HG03521 (cell line): ENCODE measurements around the gene MYL11.

Source experiments
- ATAC-seq: cut with Tn5 transposase; IDR thresholded peaks from one replicate; pipeline ENCODE4 v1.9.1; 2021; ENCODE audit warnings: mild to moderate bottlenecking, moderate library complexity; ENCODE audit not compliant: unreplicated experiment

Gene MYL11

DNA sequence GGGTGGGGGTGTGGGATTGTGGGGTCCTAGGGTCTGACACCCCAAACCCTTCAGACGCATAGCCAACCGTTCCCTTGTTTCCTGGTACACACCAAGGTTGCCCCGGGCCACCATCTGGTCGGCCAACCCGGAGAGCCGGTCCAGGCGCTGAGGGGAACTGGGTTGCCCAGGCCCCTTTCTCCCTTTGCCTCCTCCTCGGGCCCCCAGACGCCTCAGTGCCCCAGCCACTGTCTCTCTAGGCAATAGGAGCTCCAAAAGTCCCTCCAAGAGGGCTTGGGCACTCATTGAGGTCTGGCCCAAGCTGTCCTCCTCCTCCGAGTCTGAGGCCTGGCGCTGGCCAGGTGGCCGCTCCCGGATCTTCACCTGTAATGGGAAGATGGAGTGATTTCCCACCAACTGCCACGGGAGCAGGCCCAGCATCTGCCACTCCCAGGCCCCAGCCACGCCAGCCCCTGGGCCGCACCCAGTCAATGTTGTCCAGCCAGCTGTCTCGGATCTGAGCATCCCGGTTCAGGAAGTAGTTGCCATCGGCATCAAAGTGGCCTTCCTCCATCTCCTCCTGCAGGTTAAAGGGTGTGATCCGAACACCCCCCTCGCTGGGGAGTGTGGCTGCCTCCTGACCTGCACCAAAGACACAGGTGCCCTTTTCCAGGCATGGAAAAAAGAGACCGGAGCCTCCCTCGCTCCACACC, 21.0 kb upstream of the MYL11 start:
- ATAC-seq, result no peak

DNA sequence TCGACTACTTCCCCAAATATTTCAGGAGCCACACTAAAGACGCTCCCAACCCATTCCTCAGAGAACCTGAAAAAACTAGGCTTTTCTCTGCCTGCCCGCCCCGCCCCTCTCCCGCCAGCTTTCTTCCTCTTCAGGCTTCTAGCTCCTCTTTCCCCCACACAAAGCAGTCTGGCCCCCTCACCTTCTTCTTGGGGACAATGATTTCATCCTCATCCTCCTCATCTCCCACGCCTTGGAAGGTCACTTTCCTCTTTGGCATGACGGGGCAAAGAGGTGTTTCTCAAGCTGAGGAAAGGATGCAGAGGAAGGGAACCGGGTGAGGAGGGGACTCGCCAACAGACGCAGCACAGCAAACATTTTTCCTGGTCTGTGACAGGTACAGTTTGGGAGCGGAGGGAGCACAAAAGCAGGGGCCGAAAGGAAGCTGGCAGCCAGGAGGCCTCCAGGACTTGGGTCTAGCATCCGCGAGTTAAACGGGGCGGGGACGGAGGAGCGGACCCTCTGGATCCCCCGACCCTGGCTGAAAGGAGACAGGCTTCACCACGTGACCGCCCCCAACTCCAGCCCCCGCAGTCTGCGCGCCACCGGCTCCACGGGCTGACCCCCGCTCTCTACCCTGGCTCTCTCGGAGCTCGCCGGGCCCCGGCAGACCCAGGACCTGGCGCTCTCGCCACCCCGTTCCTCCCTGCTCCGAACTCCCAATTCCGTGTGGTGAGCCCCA, 20.0 kb upstream of the MYL11 start:
- no peak for ATAC-seq

DNA sequence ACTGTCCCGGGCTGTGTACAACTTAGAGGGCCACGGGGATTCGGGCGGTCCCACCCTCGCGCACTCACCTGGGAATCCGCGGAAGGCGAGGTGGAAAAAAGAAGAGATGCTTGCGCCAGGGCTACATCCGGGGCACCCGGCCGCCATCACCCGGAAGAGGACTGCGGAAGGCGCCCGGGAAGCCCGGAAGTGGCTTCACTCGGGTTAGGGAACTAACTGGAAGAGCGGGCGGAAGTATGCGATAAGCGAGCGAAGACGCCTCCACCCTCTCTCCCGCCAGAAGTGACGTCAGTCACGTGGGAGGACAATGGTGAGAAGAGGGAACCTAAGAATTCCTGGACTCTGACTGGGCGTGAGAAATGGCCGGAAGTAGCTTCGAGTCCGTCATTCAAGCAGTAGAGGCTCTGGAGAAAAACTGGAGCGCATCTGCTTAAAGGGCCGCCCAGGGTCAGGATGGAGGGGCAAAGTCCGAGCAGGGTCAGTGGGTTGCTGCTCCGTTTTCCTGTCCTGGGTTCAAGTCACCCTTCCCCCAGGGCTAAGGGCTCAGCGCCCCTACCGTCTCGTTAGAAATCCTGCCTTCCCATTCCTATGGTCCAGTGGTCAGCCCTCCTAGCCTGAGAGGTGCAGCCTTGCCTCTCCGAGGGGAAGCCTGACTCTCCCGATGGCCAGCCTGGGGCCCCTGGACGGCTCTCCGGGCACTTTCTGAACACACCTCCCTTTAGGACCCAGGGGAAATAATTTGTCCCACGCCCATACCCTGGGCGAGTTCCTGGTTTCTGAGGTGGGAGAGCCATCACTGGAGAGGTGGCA, 19.3 kb upstream of the MYL11 start, which contains the start of gene CD2BP2:
TSS of gene CD2BP2 (minus strand) at position 165 of the 810 bp plus-strand sequence. CDS start 627 bp downstream, outside the sequence.
- peak; percentile 42 for ATAC-seq

DNA sequence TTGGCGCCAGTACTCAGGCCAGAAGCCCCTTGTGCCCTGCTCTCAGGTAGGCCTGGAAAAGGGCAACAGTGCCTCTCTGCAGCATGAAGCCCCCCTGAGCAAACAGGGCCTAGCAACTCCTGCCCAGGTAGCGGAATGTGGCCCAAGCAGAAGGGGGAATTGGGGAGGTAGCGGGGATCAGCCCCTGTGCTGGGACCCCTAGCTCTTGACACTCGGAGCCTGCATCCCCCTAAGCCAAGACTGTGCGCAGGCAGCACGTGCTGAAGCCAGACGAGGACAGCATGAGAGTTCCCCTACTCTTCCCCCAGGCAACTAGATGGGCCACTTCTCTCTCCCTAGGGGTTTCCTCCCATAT, 18.7 kb upstream of the MYL11 start:
- ATAC-seq, result no peak

DNA sequence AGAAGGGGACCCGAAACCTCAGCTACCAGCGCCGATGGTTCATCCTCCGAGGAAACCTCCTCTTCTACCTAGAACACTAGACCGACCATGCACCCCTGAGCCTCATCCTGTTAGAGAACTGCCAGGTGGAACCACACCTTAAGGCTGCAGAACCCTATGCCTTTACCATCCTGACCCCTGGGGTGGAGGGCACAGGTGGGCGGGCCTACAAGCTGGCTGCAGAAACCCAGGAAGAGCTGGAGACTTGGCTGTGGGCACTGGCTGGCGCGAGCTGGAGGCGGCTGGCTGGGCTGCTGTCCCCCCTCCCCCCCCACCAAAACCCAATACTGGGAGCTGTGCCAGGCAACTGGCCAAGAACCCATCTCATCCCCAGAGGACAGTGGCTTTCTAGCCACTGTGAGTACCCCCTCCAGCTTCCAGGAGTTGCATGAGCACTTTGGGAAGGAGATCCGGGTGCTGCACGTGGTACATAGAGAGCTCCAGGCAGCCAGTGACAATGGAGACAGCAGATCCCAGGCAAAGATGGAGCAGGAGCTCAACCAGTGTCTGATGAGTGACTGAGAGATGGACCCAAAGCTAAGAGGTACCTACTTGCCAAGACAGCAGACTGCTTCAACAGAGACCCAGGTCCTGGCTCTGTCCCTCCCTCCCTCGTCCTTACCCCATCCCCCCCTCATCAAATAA, 18.1 kb upstream of the MYL11 start:
- ATAC-seq, result no peak

DNA sequence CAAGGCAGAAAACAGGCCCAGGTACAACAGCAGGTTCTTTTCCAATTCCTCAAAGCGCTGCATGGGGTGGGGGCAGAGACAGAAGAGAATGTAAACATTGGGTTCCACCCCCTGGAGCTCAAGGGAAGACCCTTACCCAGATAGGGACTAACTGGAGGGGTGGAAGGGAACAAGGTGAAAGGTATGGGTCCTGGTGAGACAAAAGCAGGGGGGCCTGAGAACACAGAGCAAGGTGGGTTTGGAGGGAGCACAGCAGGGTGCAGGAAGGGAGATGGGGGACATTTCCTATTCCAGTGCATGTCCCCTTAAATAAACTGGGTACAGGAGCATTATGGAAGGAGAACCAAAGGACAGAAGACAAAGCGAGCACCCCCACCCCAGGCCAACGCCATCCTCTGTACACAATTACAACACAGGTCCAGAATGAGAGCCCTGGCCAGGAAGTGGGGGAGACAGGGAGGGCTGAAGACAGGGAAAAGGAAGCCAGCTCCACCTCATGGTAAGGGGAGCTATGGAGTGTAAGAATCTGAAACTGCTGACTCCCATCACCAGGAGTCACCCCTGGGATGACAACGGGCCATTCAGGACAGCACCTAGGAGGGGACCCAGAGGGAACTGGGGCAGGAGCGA, 17.4 kb upstream of the MYL11 start:
- no peak for ATAC-seq

DNA sequence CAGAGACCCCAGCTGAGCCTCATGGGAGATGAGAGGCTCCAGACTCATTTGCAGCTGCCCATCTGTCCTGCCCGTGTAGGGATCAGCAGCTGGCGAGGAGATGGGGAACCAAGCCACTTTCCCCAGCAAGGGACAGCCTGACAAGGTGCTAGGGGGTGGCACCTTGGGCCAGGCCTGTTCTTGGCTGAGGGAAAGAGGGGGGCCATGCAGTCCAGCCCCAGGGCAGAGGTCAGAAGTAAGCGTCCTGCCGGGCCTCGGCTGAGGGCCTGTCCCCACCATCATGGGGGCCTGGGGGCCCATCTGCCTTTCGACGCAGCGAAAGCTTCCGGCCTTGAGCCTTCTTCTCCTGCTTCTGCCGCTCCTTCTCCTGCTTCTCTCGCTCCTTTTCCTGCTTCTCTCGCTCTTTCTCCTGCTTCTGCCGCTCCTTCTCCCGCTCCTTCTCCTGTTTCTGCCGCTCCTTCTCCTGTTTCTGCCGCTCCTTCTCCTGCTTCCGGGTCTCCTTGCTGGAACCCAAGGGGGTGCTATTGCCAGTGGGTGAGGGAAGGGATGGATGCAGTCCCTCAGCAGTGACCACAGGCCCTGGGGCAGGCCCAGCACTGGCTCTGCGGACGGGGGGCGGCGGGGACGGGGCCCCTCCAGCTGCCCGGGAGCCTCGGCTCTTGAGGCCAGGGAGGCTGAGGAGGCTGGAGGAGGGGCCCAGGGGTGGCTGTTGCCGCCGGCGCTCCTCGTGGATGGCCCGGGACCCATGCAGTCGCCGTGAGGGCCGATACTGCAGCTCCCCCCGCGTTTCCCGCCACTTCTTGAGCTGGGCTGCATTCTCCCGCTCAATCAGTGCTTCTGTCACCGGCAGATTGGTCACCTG, 16.7 kb upstream of the MYL11 start:
- no peak for ATAC-seq

DNA sequence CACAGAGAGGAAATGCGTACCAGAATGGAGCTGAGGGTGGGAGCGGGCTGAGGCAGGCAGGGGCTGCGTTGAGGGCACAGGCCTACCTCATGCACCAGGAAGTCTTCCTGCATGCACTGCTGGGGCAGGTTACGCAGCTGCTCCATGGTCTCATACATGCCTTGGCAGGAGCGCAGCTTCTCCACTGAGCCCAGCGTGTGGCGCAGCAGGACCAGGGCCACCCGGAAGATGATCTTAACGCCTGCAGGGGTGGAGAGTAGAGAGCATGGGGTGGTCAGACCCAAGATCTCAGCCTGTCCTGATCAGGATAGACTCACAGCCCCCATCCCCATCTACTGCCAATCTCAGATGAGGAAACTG, 16.0 kb upstream of the MYL11 start:
- no peak for ATAC-seq

DNA sequence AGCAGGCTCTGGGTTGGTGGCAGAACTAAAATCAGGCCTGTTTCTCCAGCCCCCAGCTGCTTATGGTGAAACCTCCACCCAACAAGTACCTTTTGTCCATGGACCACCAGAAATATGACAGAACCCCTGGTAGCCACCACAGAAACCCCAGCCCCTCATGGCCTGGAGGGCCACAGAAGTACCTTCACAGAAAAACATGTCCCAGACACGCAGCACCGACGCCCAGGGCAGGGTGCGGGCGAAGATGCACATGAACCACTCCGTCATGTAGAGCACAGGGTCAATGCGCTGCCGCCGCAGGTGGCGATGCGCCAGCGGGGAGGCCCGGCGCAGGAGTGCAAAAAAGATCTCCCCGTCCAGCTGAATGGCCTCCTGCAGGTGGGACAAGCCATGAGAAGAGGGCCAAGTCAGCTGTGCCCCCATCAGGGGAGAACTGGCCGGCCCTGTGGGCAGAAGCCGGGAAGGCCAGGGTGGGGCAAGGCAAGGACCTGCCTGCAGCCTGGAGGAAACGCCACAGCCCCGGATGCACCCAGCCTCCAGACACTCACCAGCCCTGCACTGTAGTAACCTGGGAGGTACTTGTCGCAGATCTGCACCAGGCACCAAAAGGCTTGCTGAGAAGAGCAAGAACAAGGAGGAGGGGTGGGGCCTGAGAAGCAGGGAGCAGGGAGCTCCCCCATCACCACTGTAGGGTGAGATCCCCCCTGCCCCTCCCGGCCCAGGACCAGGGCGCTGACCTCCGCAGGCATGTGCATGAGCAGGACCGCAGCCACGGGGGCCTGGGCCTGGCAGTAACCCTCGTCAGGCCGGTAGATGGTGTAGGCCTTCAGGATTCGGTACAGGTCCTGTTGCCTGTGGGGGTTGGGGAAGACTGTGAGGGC, 15.4 kb upstream of the MYL11 start:
- no peak for ATAC-seq

DNA sequence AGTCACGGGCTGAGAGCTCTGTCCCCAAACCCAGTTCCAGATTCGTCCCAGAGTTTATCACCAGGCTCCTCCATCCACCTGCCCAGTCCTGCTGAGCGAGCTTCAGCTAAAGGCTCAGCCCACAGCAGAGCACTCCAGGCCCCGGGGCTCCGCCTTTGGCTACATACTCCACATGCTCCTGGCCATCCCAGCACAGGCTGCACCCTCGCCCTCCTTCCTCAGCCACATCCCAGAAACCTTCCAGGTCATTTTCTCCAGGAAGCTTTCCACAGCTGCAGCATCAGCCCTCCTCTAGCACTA, 14.8 kb upstream of the MYL11 start:
- ATAC-seq, result no peak

DNA sequence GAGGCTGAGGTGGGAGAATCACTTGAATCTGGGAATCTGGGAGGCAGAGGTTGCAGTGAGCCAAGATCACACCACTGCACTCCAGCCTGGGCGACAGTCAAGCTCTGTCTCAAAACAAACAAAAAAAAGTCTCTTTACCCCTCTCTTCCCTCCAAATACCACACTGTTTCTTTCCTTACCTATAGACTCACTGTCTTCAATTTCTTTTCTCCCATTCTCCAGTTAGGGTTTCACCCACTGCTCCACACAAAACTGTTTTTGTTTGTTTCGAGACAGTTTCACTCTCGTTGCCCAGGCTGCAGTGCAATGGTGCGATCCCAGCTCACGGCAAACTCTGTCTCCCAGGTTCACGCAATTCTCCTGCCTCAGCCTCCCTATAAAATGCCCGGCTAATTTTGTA, 13.4 kb upstream of the MYL11 start:
- no peak for ATAC-seq

DNA sequence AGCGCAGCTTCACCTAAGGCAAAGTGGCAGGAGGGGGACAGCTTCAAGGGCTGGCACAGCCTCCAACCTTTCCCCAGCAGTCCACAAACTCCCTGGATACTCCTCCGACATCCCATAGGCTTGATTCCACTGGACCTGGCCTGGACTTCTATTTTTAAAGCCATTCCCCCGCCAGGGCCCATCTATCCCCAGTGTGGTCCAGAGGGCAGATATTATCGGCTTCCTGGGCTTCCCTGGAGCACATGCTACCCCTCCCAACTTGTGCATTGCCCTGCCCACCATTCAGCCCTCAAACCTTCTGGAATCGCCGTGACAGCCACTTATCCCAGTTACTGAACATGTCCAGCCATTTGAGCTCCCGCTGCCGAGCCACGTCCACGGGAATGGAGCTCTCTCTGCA, 9.4 kb upstream of the MYL11 start:
- ATAC-seq, result no peak

DNA sequence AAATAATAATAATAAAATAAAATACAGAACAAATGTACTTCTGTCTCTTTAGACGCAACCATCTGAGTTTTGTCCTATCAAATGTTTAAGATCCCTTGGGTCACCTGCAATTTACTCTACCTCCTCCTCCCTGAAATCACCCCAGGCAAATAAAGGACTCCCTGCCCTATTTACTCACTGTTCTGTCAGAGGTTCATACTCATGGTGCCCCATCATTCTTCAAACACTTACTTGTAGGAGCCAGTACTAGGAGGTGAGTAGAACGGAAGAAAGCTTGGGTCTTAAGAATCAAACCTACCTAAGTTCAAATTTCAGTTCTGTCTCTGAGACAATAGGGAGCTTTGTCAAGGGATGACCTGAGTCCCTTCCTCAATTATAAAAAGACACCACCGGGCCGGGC, 8.1 kb upstream of the MYL11 start:
- ATAC-seq, result no peak

DNA sequence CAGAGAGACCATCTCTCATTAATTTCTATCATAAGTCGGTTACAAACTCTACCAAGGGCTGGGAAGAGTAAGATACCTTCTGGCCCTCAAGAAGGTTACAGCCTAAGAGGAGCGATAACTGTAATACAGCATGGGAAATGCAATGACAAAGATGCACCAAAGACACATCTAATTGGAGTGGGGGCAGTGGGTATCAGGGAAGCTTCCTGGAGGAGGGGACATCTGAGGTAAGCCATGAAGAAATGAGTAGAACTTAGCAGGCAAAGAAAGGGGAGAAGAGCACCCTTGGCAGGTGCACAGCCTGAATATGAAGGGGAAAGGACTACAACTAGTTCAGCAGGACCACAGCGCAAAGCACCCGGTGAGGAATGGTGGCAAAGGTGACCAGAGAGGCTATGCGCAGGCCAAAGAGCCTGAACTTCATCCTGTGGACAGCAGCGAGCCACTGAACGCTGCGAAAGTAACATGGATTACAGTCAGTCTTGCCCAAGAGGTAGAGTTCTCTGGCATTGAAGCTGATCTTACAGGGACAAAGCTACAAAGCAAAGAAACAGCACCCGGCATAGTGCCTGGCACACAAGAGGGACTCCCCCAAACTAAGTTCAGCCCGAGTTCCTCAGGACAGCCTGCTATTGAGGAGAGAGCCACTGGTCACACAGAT, 7.1 kb upstream of the MYL11 start:
- ATAC-seq, result no peak

DNA sequence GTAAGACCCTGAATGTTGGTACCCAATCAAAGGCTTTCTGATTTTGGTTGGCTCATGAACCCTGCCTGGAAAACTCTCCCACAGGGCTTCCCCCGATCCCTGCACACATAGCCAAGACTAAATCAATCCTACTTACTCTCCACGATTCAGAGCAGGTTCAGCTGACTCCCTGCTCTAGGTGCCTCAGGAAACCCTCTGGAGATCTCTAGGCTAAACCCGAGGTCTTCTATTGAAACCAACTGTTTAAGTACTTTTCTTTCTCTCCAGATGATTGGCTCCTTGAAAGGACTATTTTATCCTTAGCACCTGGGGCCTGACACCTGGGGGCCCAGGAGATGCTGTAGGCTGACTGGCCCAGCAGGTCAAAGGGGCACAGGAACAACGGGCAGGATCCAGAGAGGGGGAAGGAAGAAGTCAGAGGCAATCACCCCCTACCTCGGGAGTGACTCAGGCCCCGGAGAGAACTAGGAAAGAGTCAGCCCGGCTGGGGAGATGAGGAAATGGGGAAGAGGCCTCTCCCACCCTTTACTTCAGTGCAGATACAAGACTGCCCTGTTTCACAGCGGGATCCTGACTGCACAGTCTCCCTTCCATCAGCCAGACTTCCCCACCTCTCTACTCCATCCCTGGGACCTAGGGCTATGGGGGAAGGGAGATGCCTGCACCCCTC, 6.3 kb upstream of the MYL11 start:
- no peak for ATAC-seq

DNA sequence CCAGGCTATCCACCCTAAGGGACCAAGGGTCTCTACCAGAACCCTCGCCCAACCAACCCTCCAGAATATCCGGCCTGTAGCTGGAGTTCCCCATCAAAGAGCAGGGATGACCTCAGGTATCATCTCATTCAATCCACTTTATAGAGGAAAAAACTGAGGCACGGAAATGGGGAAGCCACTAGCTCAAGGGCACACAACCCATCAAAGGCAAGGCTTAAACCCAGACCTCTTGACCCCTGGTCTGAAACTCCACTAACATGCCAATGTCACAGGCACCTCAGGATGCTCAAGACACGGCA, 5.9 kb upstream of the MYL11 start:
- no peak for ATAC-seq

DNA sequence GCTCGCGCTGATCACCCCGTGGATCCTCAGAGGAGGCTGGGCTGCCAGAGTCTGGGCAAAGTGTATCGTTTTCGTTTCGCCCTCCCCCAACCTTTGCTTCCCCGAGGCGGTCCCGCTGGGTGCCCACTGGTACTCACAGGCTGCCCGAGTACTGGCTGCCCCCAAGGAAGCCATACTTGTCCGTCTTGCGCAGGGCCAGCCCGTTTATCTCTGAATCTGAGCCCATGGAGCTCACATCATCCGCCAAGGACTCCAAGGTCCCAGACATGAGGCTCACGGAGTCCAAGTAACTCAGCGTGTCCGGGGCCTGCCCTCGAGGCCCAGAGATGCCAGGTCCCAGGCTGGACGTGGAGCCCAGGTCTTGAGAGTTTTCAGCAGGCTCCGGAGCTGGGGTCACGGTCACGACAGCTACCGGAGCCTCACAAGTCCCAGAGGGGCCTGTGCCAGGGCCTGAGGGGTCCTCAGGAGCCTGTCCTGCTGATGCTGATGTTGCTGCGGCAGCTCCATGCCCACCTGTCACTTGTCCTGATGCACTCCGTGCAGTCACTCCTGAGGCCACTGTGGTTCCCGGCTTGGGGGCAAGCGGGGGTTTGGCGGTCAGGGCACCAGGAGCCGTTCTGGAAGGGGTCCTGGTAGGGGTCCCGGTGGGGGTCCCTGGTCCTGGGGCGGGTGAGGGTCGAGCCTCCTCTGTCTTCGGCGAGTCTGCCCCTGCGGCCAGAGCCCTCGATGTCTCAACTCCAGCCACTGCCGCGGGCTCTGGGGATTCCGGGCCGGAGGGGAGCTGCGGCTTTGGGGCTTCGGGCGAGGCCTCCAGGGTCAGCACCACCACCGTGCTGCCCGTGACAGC, 5.3 kb upstream of the MYL11 start:
- no peak for ATAC-seq
